Spleen (tissue), 11 donors: Measurements from ENCODE around the gene C1orf198. TPM values are rescaled to one million over a fixed set of nuclear protein-coding genes. Genes with fewer than 3 reads are reported as not detected.

Experiments
- DNase-seq: peaks from one replicate; pipeline ENCODE4 v3.0.0-alpha.2; 2020
- H3K27ac ChIP-seq, 8 donors: fragments of 200-600 bp; sonication (generic) in 7 of 8; 1 replicate in 4 of 8; 2 replicates in 4 of 8; pipeline versions ENCODE4 v1.5.0 to v1.8.0; 2016 to 2021; ENCODE audit warnings: inconsistent platforms in 4 of 8, mild to moderate bottlenecking in 4 of 8, moderate library complexity in 1 of 8
- H3K27me3 ChIP-seq, 7 donors: fragments of 200-600 bp; sonication (generic) in 6 of 7; replicated peaks in 1 of 7; 1 replicate in 4 of 7; 2 replicates in 3 of 7; pipeline versions ENCODE4 v1.5.0 to v1.8.0; 2016 to 2021; ENCODE audit warnings: inconsistent platforms in 3 of 7, mild to moderate bottlenecking in 1 of 7
- H3K36me3 ChIP-seq, 6 donors: fragments of 200-600 bp; sonication (generic) in 5 of 6; 1 replicate in 4 of 6; 2 replicates in 2 of 6; pipeline versions ENCODE4 v1.5.0 to v1.8.0; 2016 to 2021; ENCODE audit warnings: inconsistent platforms in 2 of 6
- H3K4me1 ChIP-seq, 6 donors: fragments of 200-600 bp; sonication (generic) in 5 of 6; 1 replicate in 3 of 6; 2 replicates in 3 of 6; pipeline versions ENCODE4 v1.5.0 to v1.8.0; 2016 to 2021; ENCODE audit warnings: inconsistent platforms in 3 of 6
- H3K4me3 ChIP-seq, 8 donors: fragments of 200-600 bp; sonication (generic) in 7 of 8; 1 replicate in 4 of 8; 2 replicates in 4 of 8; pipeline versions ENCODE4 v1.5.0 to v1.8.0; 2016 to 2021; ENCODE audit warnings: inconsistent platforms in 4 of 8, mild to moderate bottlenecking in 4 of 8, moderate library complexity in 2 of 8
- H3K9me3 ChIP-seq, 8 donors: fragments of 200-600 bp; sonication (generic) in 7 of 8; 1 replicate in 4 of 8; 2 replicates in 4 of 8; pipeline versions ENCODE4 v1.5.0 to v1.8.0; 2016 to 2021; ENCODE audit warnings: inconsistent platforms in 4 of 8
- POLR2A ChIP-seq, 3 donors: fragments of 450-650 bp; IDR thresholded peaks; one replicate each; pipeline ENCODE4 v1.5.1; 2017; ENCODE audit warnings: antibody characterized with exemption in 3 of 3, mild to moderate bottlenecking in 1 of 3
- POLR2AphosphoS5 ChIP-seq, 3 donors: sonication (generic); formaldehyde crosslinking; IDR thresholded peaks; one replicate each; pipeline ENCODE4 v1.5.1; 2017; ENCODE audit warnings: antibody characterized with exemption in 3 of 3
- WGBS, 5 donors: extraction: QIAGEN DNeasy Blood & Tissue Kit in 3 of 5; methylation state at CpG; one replicate each; pipeline versions ENCODE4 v1.1.5 to v1.1.7; 2013 to 2018; 5-methylcytosine and 5-hydroxymethylcytosine counted together
- intact Hi-C: fragments of 100-400 bp; cut with DNase I; formaldehyde crosslinking; loops from one replicate; pipeline ENCODE4 v1.15.0; 2023; ENCODE audit warnings: low total_unique reads
- polyA plus RNA-seq, 3 donors: library from polyadenylated mRNA; stranded (reverse); fragments of 200-250 nt; gene quantifications; one replicate each; pipeline ENCODE4 v1.2.1, GENCODE V29; 2013
- total RNA-seq, 7 donors: library from RNA; depleted of rRNA in 3 of 7; stranded (reverse); fragments of >200 nt in 3 of 7; fragmentation: NEBNext Ultra II Directional in 4 of 7; extraction: Animal tissue kit (Norgen Biotek cat#: 25700) in 4 of 7; gene quantifications; one replicate each; pipeline versions ENCODE4 v1.1.0 to v1.2.1, GENCODE V29; 2016 to 2021
- TF ChIP-seq, protein P1 (sequence below), 11 experiments: fragments of 200-600 bp in 7 of 11; fragments of 450-650 bp in 4 of 11; sonication (generic) in 4 of 11; IDR thresholded peaks in 8 of 11; conservative IDR thresholded peaks in 3 of 11; 1 replicate in 7 of 11; 2 replicates in 4 of 11; pipeline versions ENCODE4 v1.4.0 to v1.8.0; 2016 to 2021; ENCODE audit warnings: antibody characterized with exemption in 11 of 11, inconsistent platforms in 4 of 11, mild to moderate bottlenecking in 1 of 11
- donor health status: healthy with polysubstance abuse.
- donor health status: DM: no; HTN: no; CAD: no; lungs with moderate emphysema.
- donor health status: DM: no; HTN: no; CAD: no.
- donor health status: Bipolar disorder and iron deficiency.
- donor health status: healthy.
- donor health status: DM: no; HTN: no; CAD: no.
- donor health status: DM: yes; HTN: yes; CAD: no.

Gene C1orf198
- total and polyA plus RNA-seq, 10 donors = 5.0 to 32.7 (median 18.4) TPM

- TF ChIP-seq, protein P1, sequence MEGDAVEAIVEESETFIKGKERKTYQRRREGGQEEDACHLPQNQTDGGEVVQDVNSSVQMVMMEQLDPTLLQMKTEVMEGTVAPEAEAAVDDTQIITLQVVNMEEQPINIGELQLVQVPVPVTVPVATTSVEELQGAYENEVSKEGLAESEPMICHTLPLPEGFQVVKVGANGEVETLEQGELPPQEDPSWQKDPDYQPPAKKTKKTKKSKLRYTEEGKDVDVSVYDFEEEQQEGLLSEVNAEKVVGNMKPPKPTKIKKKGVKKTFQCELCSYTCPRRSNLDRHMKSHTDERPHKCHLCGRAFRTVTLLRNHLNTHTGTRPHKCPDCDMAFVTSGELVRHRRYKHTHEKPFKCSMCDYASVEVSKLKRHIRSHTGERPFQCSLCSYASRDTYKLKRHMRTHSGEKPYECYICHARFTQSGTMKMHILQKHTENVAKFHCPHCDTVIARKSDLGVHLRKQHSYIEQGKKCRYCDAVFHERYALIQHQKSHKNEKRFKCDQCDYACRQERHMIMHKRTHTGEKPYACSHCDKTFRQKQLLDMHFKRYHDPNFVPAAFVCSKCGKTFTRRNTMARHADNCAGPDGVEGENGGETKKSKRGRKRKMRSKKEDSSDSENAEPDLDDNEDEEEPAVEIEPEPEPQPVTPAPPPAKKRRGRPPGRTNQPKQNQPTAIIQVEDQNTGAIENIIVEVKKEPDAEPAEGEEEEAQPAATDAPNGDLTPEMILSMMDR (IDR thresholded peaks at IDR 0.05 in 8 of 11, conservative IDR thresholded peaks at IDR 0.05 in 3 of 11) = no peak
- TF ChIP-seq POLR2AphosphoS5 (IDR thresholded peaks at IDR 0.05) (no peak), POLR2A (IDR thresholded peaks at IDR 0.05) (no peak)
- H3K9me3 ChIP-seq = peaks cover 4 to 23% (median 12%) of the 10 kb centered on the region in 8 donors
- DNase-seq = no peak
- intact Hi-C loops = no loop called here
- H3K4me1 ChIP-seq = no peaks in the 10 kb centered on the region
- H3K27ac ChIP-seq = no peak overlapping the region
- H3K27me3 ChIP-seq = no peaks in the 10 kb centered on the region
- WGBS, 5 donors = 83 to 94% (median 91%) methylated on average over 3 of the region's 3 CpGs
- no peaks in the 10 kb centered on the region for H3K36me3 ChIP-seq
- H3K4me3 ChIP-seq = no peak overlapping the region
Observed at GRCh38 chr1:230807561-230808280, 60.6 kb downstream of the C1orf198 start.

- no peak for DNase-seq
- intact Hi-C loops = no loop called here
- WGBS, 5 donors = 93 to 100% (median 96%) methylated on average over 4 to 5 of the region's 5 CpGs
- no peak for TF ChIP-seq POLR2AphosphoS5 (IDR thresholded peaks at IDR 0.05)
- no peak for TF ChIP-seq POLR2A (IDR thresholded peaks at IDR 0.05)
- peaks cover 2 to 16% (median 5%) of the 10 kb centered on the region in 8 donors for H3K9me3 ChIP-seq
- H3K36me3 ChIP-seq = no peaks in the 10 kb centered on the region
- no peak overlapping the region for H3K27ac ChIP-seq
- H3K27me3 ChIP-seq = no peaks in the 10 kb centered on the region
- H3K4me1 ChIP-seq = no peaks in the 10 kb centered on the region
- no peak overlapping the region for H3K4me3 ChIP-seq
Observed at GRCh38 chr1:230807029-230807428, 61.3 kb downstream of the C1orf198 start.

GRCh38 chr1:230806552-230806951 is 61.8 kb downstream of the C1orf198 start:
- Histone ChIP-seq H3K27me3 (no peaks in the 10 kb centered on the region), H3K9me3 (peaks cover 0 to 11% (median under 1%) of the 10 kb centered on the region in 8 donors), H3K36me3 (no peaks in the 10 kb centered on the region), H3K4me3 (no peak overlapping the region), H3K4me1 (no peaks in the 10 kb centered on the region), H3K27ac (no peak overlapping the region)
- 46 to 78% (median 59%) methylated on average over 2 of the region's 2 CpGs for WGBS, 5 donors
- TF ChIP-seq POLR2A (IDR thresholded peaks at IDR 0.05) = no peak
- TF ChIP-seq, protein P1 (IDR thresholded peaks at IDR 0.05 in 8 of 11, conservative IDR thresholded peaks at IDR 0.05 in 3 of 11) = no peak
- TF ChIP-seq POLR2AphosphoS5 (IDR thresholded peaks at IDR 0.05) = no peak
- intact Hi-C loops = no loop called here
- no peak for DNase-seq

GRCh38 chr1:230804396-230804795 is 63.9 kb downstream of the C1orf198 start:
- Histone ChIP-seq H3K4me3 (no peak overlapping the region), H3K4me1 (no peaks in the 10 kb centered on the region), H3K27ac (no peak overlapping the region), H3K36me3 (no peaks in the 10 kb centered on the region), H3K9me3 (peaks cover 0 to 10% (median 0%) of the 10 kb centered on the region in 8 donors), H3K27me3 (peaks cover 0 to 5% (median 0%) of the 10 kb centered on the region in 7 donors)
- 75 to 86% (median 82%) methylated on average over 2 of the region's 2 CpGs for WGBS, 5 donors
- DNase-seq = no peak
- no peak for TF ChIP-seq POLR2A (IDR thresholded peaks at IDR 0.05)
- TF ChIP-seq POLR2AphosphoS5 (IDR thresholded peaks at IDR 0.05) = no peak
- TF ChIP-seq, protein P1 (IDR thresholded peaks at IDR 0.05 in 8 of 11, conservative IDR thresholded peaks at IDR 0.05 in 3 of 11) = no peak
- intact Hi-C loops = no loop called here
